Stomach (tissue), 9 donors: Measurements from ENCODE around the gene F10. TPM values are rescaled to one million over a fixed set of nuclear protein-coding genes. Genes with fewer than 3 reads are reported as not detected.

Source experiments
- DNase-seq, 2 donors: peaks; one replicate each; pipeline versions ENCODE4 v3.0.0 to v3.0.0-alpha.2; 2013 to 2019
- H3K27ac ChIP-seq, 5 donors: fragments of 200-600 bp in 4 of 5; sonication (generic) in 4 of 5; one replicate each; pipeline ENCODE4 v1.5.1; 2013 to 2019; ENCODE audit warnings: mild to moderate bottlenecking in 1 of 5, moderate library complexity in 1 of 5
- H3K27me3 ChIP-seq, 3 donors: fragments of 200-600 bp; sonication (generic); one replicate each; pipeline ENCODE4 v1.5.1; 2017 to 2019; ENCODE audit warnings: mixed run types in 1 of 3
- H3K36me3 ChIP-seq, 4 donors: fragments of 200-600 bp; sonication (generic); 1 replicate in 3 of 4; 2 replicates in 1 of 4; pipeline ENCODE4 v1.5.1; 2016 to 2019
- H3K4me1 ChIP-seq, 4 donors: fragments of 200-600 bp; sonication (generic); one replicate each; pipeline ENCODE4 v1.5.1; 2016 to 2019
- H3K4me3 ChIP-seq, 4 donors: fragments of 200-600 bp; sonication (generic) in 3 of 4; one replicate each; pipeline ENCODE4 v1.5.1; 2016 to 2019; ENCODE audit warnings: mild to moderate bottlenecking in 1 of 4
- H3K9me3 ChIP-seq, 4 donors: fragments of 200-600 bp; sonication (generic); one replicate each; pipeline ENCODE4 v1.5.1; 2016 to 2019
- EP300 ChIP-seq: sonication (generic); formaldehyde crosslinking; IDR thresholded peaks from one replicate; pipeline ENCODE4 v1.6.1; 2017; ENCODE audit warnings: antibody characterized with exemption
- POLR2A ChIP-seq, 4 donors: fragments of 450-650 bp; IDR thresholded peaks; one replicate each; pipeline ENCODE4 v1.6.1; 2016; ENCODE audit warnings: antibody characterized with exemption in 4 of 4, control low read depth in 2 of 4, mild to moderate bottlenecking in 1 of 4, moderate library complexity in 1 of 4
- POLR2AphosphoS5 ChIP-seq, 3 donors: sonication (generic); formaldehyde crosslinking; IDR thresholded peaks; one replicate each; pipeline ENCODE4 v1.6.1; 2016; ENCODE audit warnings: antibody characterized with exemption in 3 of 3
- WGBS, 5 donors: extraction: QIAGEN DNeasy Blood & Tissue Kit in 3 of 5; methylation state at CpG; one replicate each; pipeline versions ENCODE4 v1.1.5 to v1.1.7; 2013 to 2018; 5-methylcytosine and 5-hydroxymethylcytosine counted together
- intact Hi-C: fragments of 100-400 bp; cut with DNase I; formaldehyde crosslinking; loops from one replicate; pipeline ENCODE4 v1.15.1; 2023; ENCODE audit warnings: low total_unique reads
- polyA plus RNA-seq, 3 donors: library from polyadenylated mRNA; stranded (reverse); fragments of 200-250 nt; gene quantifications; one replicate each; pipeline ENCODE4 v1.2.3, GENCODE V29; 2013
- total RNA-seq, 5 donors: library from RNA; depleted of rRNA; stranded (reverse); fragments of >200 nt; gene quantifications; one replicate each; pipeline versions ENCODE4 v1.1.0 to v1.2.3, GENCODE V29; 2014 to 2016
- TF ChIP-seq, protein P1 (sequence below), 7 experiments: fragments of 450-650 bp in 4 of 7; fragments of 200-600 bp in 3 of 7; sonication (generic) in 3 of 7; IDR thresholded peaks; one replicate each; pipeline ENCODE4 v1.5.1; 2016 to 2019; ENCODE audit warnings: antibody characterized with exemption in 7 of 7, control low read depth in 2 of 7, mild to moderate bottlenecking in 1 of 7
- donor health status: healthy with polysubstance abuse.
- donor health status: Bipolar disorder and iron deficiency.
- donor health status: healthy.

Gene F10
- total and polyA plus RNA-seq, 8 donors: 0.45 to 14.9 (median 3.3) TPM; not detected in 2

GRCh38 chr13:113141601-113141970 lies 19.0 kb downstream of the F10 start:
- Histone ChIP-seq H3K4me3 (no peak overlapping the region), H3K27me3 (no peaks in the 10 kb centered on the region), H3K36me3 (peaks cover 0 to 12% (median 0%) of the 10 kb centered on the region in 4 donors), H3K27ac (no peak overlapping the region), H3K4me1 (no peaks in the 10 kb centered on the region), H3K9me3 (no peaks in the 10 kb centered on the region)
- DNase-seq: no peak
- no peak for TF ChIP-seq EP300
- no peak for TF ChIP-seq POLR2A (IDR thresholded peaks at IDR 0.05)
- TF ChIP-seq, protein P1, sequence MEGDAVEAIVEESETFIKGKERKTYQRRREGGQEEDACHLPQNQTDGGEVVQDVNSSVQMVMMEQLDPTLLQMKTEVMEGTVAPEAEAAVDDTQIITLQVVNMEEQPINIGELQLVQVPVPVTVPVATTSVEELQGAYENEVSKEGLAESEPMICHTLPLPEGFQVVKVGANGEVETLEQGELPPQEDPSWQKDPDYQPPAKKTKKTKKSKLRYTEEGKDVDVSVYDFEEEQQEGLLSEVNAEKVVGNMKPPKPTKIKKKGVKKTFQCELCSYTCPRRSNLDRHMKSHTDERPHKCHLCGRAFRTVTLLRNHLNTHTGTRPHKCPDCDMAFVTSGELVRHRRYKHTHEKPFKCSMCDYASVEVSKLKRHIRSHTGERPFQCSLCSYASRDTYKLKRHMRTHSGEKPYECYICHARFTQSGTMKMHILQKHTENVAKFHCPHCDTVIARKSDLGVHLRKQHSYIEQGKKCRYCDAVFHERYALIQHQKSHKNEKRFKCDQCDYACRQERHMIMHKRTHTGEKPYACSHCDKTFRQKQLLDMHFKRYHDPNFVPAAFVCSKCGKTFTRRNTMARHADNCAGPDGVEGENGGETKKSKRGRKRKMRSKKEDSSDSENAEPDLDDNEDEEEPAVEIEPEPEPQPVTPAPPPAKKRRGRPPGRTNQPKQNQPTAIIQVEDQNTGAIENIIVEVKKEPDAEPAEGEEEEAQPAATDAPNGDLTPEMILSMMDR (IDR thresholded peaks at IDR 0.05): no peak
- no peak for TF ChIP-seq POLR2AphosphoS5 (IDR thresholded peaks at IDR 0.05)
- intact Hi-C loops: no loop called here
- WGBS, 5 donors: 75 to 94% (median 88%) methylated on average over 15 to 18 of the region's 18 CpGs

DNA sequence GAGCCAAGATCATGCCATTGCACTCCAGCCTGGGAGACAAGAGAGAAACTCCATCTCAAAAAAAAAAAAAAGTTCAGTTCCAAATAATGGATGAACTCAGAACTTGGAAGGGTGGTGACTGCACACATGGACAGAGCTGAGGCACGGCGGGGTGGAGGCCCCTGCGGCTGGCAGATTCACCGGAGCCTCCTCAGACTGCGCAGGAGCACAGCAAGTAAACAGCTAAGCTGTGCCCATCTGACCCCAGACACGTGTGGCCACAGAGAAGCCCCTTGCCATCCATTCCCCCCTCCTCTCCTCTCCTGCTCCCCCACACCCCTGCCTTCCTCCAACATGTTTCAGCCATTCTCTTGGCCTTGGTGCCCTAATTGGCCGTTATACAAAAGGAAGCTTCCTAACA lies 20.3 kb downstream of the F10 start:
- H3K27ac ChIP-seq: no peak overlapping the region
- intact Hi-C loops: no loop called here
- peaks cover 0 to 12% (median 0%) of the 10 kb centered on the region in 4 donors for H3K36me3 ChIP-seq

DNA sequence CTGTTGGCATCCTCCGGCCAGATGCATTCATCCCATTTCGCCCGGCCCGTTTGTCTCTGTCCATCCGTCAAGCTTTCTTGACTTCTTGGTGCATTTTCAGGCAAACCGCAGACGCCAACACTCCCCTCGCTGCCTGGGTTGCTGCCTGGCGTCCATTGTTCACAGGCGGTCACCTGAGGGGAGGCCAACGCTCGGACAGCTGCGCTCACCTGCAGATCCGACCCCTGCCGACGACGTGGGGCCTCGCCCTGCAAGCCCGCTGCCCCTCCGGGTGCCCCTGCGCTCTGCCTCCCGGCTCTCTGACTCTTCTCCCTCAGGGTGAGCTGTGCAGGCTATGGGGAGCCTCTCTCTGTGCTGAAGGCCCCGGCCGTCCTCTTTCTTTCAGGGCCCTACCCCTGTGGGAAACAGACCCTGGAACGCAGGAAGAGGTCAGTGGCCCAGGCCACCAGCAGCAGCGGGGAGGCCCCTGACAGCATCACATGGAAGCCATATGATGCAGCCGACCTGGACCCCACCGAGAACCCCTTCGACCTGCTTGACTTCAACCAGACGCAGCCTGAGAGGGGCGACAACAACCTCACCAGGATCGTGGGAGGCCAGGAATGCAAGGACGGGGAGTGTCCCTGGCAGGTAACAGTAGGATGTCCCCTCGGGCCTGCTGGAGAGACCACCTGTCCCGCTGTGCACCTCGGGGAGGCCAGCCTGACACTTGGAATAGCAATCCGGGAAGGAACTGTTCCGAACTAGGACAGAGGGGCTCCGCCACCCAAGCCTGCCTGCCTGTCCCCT lies 21.1 kb downstream of the F10 start:
- no peak overlapping the region for H3K27ac ChIP-seq
- no peak for DNase-seq
- peaks cover 0 to 12% (median 0%) of the 10 kb centered on the region in 4 donors for H3K36me3 ChIP-seq
- intact Hi-C loops: no loop called here
- H3K9me3 ChIP-seq: no peaks in the 10 kb centered on the region
- 82 to 93% (median 83%) methylated on average over 22 to 39 of the region's 39 CpGs for WGBS, 5 donors
- H3K27me3 ChIP-seq: no peaks in the 10 kb centered on the region
- H3K4me3 ChIP-seq: no peak overlapping the region
- H3K4me1 ChIP-seq: no peaks in the 10 kb centered on the region
- TF ChIP-seq, protein P1 (IDR thresholded peaks at IDR 0.05): no peak
- TF ChIP-seq POLR2A (IDR thresholded peaks at IDR 0.05) (no peak), EP300 (no peak), POLR2AphosphoS5 (IDR thresholded peaks at IDR 0.05) (no peak)

More for the DNA sequence above, 20.3 kb downstream of the F10 start:
- Histone ChIP-seq H3K4me3 (no peak overlapping the region), H3K4me1 (no peaks in the 10 kb centered on the region), H3K27me3 (no peaks in the 10 kb centered on the region), H3K9me3 (no peaks in the 10 kb centered on the region)
- TF ChIP-seq EP300 (no peak), POLR2AphosphoS5 (IDR thresholded peaks at IDR 0.05) (no peak), POLR2A (IDR thresholded peaks at IDR 0.05) (no peak)
- TF ChIP-seq, protein P1 (IDR thresholded peaks at IDR 0.05): no peak
- DNase-seq: no peak
- 82 to 90% (median 87%) methylated on average over 7 of the region's 7 CpGs for WGBS, 5 donors

GRCh38 chr13:113144255-113144629 lies 21.6 kb downstream of the F10 start:
- no peaks in the 10 kb centered on the region for H3K9me3 ChIP-seq
- DNase-seq: no peak
- no peak overlapping the region for H3K4me3 ChIP-seq
- H3K27ac ChIP-seq: no peak overlapping the region
- WGBS, 5 donors: 81 to 92% (median 89%) methylated on average over 11 to 12 of the region's 12 CpGs
- intact Hi-C loops: no loop called here
- no peaks in the 10 kb centered on the region for H3K4me1 ChIP-seq
- peaks cover 0 to 12% (median 0%) of the 10 kb centered on the region in 4 donors for H3K36me3 ChIP-seq
- H3K27me3 ChIP-seq: no peaks in the 10 kb centered on the region
- TF ChIP-seq, protein P1 (IDR thresholded peaks at IDR 0.05): no peak
- TF ChIP-seq POLR2AphosphoS5 (IDR thresholded peaks at IDR 0.05): no peak
- TF ChIP-seq POLR2A (IDR thresholded peaks at IDR 0.05): no peak
- no peak for TF ChIP-seq EP300
